Measurements from ENCODE around the gene SNX20.

Gene SNX20

GRCh38 chr16:50678531-50678930 is 2.6 kb downstream of the SNX20 start:
- no peaks in the 10 kb centered on the region for H4K20me1 ChIP-seq (ENCODE audit: low read depth, low read length)
- TF ChIP-seq CTCF (IDR thresholded peaks at IDR 0.05; ENCODE audit: insufficient read depth, low read length, poor library complexity, severe bottlenecking) (no peak), EZH2phosphoT487 (conservative IDR thresholded peaks at IDR 0.05; ENCODE audit: low read length) (no peak)
- no peaks in the 10 kb centered on the region for H3F3A ChIP-seq (ENCODE audit: insufficient read depth)
- H3K27me3 ChIP-seq (ENCODE audit: low read length), result no peaks in the 10 kb centered on the region
- no peaks in the 10 kb centered on the region for H3K9me2 ChIP-seq (replicated peaks; ENCODE audit: insufficient read depth, low read length)
- no peaks in the 10 kb centered on the region for H3K9me3 ChIP-seq (ENCODE audit: insufficient read depth, low read length)
- H3K36me3 ChIP-seq (ENCODE audit: low read length), result no peaks in the 10 kb centered on the region
- H3K79me2 ChIP-seq (ENCODE audit: insufficient read depth, low read length), result no peaks in the 10 kb centered on the region
- H2AFZ ChIP-seq (ENCODE audit: low read depth, low read length, severe bottlenecking), result no peak overlapping the region
- H3K4me3 ChIP-seq (ENCODE audit: insufficient read depth, low read length, poor library complexity, severe bottlenecking), result no peak overlapping the region
- H3K9ac ChIP-seq (ENCODE audit: low read length), result no peak overlapping the region
- H3K27ac ChIP-seq (ENCODE audit: low read depth, low read length), result no peak overlapping the region
- H3K4me2 ChIP-seq (ENCODE audit: low read depth, low read length, poor library complexity, severe bottlenecking), result no peak overlapping the region

- no peaks in the 10 kb centered on the region for H3F3A ChIP-seq (ENCODE audit: insufficient read depth)
- no peak overlapping the region for H3K27ac ChIP-seq (ENCODE audit: low read depth, low read length)
- H3K9me2 ChIP-seq (replicated peaks; ENCODE audit: insufficient read depth, low read length), result no peaks in the 10 kb centered on the region
- H4K20me1 ChIP-seq (ENCODE audit: low read depth, low read length), result no peaks in the 10 kb centered on the region
- no peak overlapping the region for H3K9ac ChIP-seq (ENCODE audit: low read length)
- no peaks in the 10 kb centered on the region for H3K27me3 ChIP-seq (ENCODE audit: low read length)
- H3K4me2 ChIP-seq (ENCODE audit: low read depth, low read length, poor library complexity, severe bottlenecking), result no peak overlapping the region
- no peaks in the 10 kb centered on the region for H3K36me3 ChIP-seq (ENCODE audit: low read length)
- no peak overlapping the region for H2AFZ ChIP-seq (ENCODE audit: low read depth, low read length, severe bottlenecking)
- no peaks in the 10 kb centered on the region for H3K79me2 ChIP-seq (ENCODE audit: insufficient read depth, low read length)
- TF ChIP-seq EZH2phosphoT487 (conservative IDR thresholded peaks at IDR 0.05; ENCODE audit: low read length), result no peak
- TF ChIP-seq CTCF (IDR thresholded peaks at IDR 0.05; ENCODE audit: insufficient read depth, low read length, poor library complexity, severe bottlenecking), result peak; percentile 28
- no peak overlapping the region for H3K4me3 ChIP-seq (ENCODE audit: insufficient read depth, low read length, poor library complexity, severe bottlenecking)
- peaks cover 6% of the 10 kb centered on the region; the same call in 1 of the 2 replicates for H3K9me3 ChIP-seq (ENCODE audit: insufficient read depth, low read length)
Measured at GRCh38 chr16:50677351-50677750, 3.8 kb downstream of the SNX20 start.

GRCh38 chr16:50676684-50677225 is 4.4 kb downstream of the SNX20 start:
- Histone ChIP-seq H3K9me2 (replicated peaks; ENCODE audit: insufficient read depth, low read length) (no peaks in the 10 kb centered on the region), H3K9me3 (ENCODE audit: insufficient read depth, low read length) (peaks cover 12% of the 10 kb centered on the region; the same call in 1 of the 2 replicates), H3K27ac (ENCODE audit: low read depth, low read length) (no peak overlapping the region), H3F3A (ENCODE audit: insufficient read depth) (no peaks in the 10 kb centered on the region), H3K4me2 (ENCODE audit: low read depth, low read length, poor library complexity, severe bottlenecking) (no peak overlapping the region), H3K27me3 (ENCODE audit: low read length) (no peaks in the 10 kb centered on the region), H3K9ac (ENCODE audit: low read length) (no peak overlapping the region), H3K4me3 (ENCODE audit: insufficient read depth, low read length, poor library complexity, severe bottlenecking) (no peak overlapping the region), H4K20me1 (ENCODE audit: low read depth, low read length) (no peaks in the 10 kb centered on the region), H3K79me2 (ENCODE audit: insufficient read depth, low read length) (no peaks in the 10 kb centered on the region), H2AFZ (ENCODE audit: low read depth, low read length, severe bottlenecking) (no peak overlapping the region), H3K36me3 (ENCODE audit: low read length) (0 out of 2 replicates have a peak, but pooled peaks cover 4% of the 10 kb centered on the region)
- no peak for TF ChIP-seq CTCF (IDR thresholded peaks at IDR 0.05; ENCODE audit: insufficient read depth, low read length, poor library complexity, severe bottlenecking)
- no peak for TF ChIP-seq EZH2phosphoT487 (conservative IDR thresholded peaks at IDR 0.05; ENCODE audit: low read length)

All from SU-DHL-6 (cell line).